ENCODE data around the gene FRMD6. TPM values are rescaled to one million over a fixed set of nuclear protein-coding genes. Genes with fewer than 3 reads are reported as not detected.

FRMD6 gene
- total and polyA plus RNA-seq, 10 of the 15 experiments (the other 5 are each of a cell fraction or from before 2014, with no cell fraction given): 0.86 to 7.8 (median 3.3) TPM

- FAIRE-seq: no peak
- H3K4me3 ChIP-seq: no peak overlapping the region
- no peak overlapping the region for H2AFZ ChIP-seq (ENCODE audit: control insufficient read depth, low read depth, low read length)
- no peaks in the 10 kb centered on the region for H3K79me2 ChIP-seq (ENCODE audit: control insufficient read depth, insufficient read depth, low read length)
- no peaks in the 10 kb centered on the region for H3K9me3 ChIP-seq (replicated peaks; ENCODE audit: control insufficient read depth, insufficient read depth, low read length)
- H3K4me1 ChIP-seq (ENCODE audit: control insufficient read depth, insufficient read depth, low read length): no peaks in the 10 kb centered on the region
- no peak overlapping the region for H3K9ac ChIP-seq (ENCODE audit: control insufficient read depth, insufficient read depth, low read length)
- BruUV-seq (replicated peaks): no TSS peak
- no peak for ATAC-seq
- no peak overlapping the region for H3K4me2 ChIP-seq (ENCODE audit: control insufficient read depth, insufficient read depth)
- TF ChIP-seq NFXL1 (IDR thresholded peaks at IDR 0.05; ENCODE audit: borderline replicate concordance): no peak
- TF ChIP-seq, protein P1, sequence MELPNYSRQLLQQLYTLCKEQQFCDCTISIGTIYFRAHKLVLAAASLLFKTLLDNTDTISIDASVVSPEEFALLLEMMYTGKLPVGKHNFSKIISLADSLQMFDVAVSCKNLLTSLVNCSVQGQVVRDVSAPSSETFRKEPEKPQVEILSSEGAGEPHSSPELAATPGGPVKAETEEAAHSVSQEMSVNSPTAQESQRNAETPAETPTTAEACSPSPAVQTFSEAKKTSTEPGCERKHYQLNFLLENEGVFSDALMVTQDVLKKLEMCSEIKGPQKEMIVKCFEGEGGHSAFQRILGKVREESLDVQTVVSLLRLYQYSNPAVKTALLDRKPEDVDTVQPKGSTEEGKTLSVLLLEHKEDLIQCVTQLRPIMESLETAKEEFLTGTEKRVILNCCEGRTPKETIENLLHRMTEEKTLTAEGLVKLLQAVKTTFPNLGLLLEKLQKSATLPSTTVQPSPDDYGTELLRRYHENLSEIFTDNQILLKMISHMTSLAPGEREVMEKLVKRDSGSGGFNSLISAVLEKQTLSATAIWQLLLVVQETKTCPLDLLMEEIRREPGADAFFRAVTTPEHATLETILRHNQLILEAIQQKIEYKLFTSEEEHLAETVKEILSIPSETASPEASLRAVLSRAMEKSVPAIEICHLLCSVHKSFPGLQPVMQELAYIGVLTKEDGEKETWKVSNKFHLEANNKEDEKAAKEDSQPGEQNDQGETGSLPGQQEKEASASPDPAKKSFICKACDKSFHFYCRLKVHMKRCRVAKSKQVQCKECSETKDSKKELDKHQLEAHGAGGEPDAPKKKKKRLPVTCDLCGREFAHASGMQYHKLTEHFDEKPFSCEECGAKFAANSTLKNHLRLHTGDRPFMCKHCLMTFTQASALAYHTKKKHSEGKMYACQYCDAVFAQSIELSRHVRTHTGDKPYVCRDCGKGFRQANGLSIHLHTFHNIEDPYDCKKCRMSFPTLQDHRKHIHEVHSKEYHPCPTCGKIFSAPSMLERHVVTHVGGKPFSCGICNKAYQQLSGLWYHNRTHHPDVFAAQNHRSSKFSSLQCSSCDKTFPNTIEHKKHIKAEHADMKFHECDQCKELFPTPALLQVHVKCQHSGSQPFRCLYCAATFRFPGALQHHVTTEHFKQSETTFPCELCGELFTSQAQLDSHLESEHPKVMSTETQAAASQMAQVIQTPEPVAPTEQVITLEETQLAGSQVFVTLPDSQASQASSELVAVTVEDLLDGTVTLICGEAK (IDR thresholded peaks at IDR 0.05; ENCODE audit: borderline replicate concordance): peak; percentile 44; the same call in 1 of the 2 replicates
- WGBS (ENCODE audit: insufficient coverage, insufficient replicate concordance, low lambda C conversion rate, missing lambda C conversion rate): 48% methylated on average over 4 of the region's 4 CpGs
- H3K27me3 ChIP-seq (replicated peaks in 1 of 2; ENCODE audit: control insufficient read depth in 2 of 2, insufficient read depth in 2 of 2, low read length in 1 of 2): peaks cover 0 to 2% of the 10 kb centered on the region in 2 experiments; a peak in 1 of 4 replicates
- RAD21 ChIA-PET (ENCODE audit: unreplicated experiment): no interaction called here
- no peaks in the 10 kb centered on the region for H3K36me3 ChIP-seq (ENCODE audit: control insufficient read depth in 2 of 2, insufficient read depth in 2 of 2, low read length in 1 of 2)
- no peaks in the 10 kb centered on the region for H4K20me1 ChIP-seq (ENCODE audit: control insufficient read depth, insufficient read depth)
- intact Hi-C loops (cut with micrococcal nuclease; ENCODE audit: unreplicated experiment) (no loop called here), in situ Hi-C loops (cut with MboI) (no loop called here)
- H3K27ac ChIP-seq (ENCODE audit: control insufficient read depth, insufficient read depth): no peak overlapping the region
- CTCF ChIA-PET: interaction anchor here (1.2 kb wide), 1 partner anchor 15 kb away, joined by 3 read pairs; no protein-coding TSS in a partner anchor
- POLR2A ChIA-PET: interaction anchor here (0.5 kb wide), 1 partner anchor 166 kb away, joined by 4 read pairs; no protein-coding TSS in a partner anchor
- no peak for DNase-seq (ENCODE audit: low read depth, low spot score)
- SMC1A ChIA-PET (ENCODE audit: uncharacterized antibody, unreplicated experiment): no interaction called here
These were observed 84.1 kb downstream of the FRMD6 start for GRCh38 chr14:51735851-51736250.

- FAIRE-seq (no peak), DNase-seq (ENCODE audit: low read depth, low spot score) (no peak), ATAC-seq (peak; percentile 100)
- H3K4me3 ChIP-seq: no peak overlapping the region
- no peaks in the 10 kb centered on the region for H3K9me3 ChIP-seq (replicated peaks; ENCODE audit: control insufficient read depth, insufficient read depth, low read length)
- ChIA-PET SMC1A (ENCODE audit: uncharacterized antibody, unreplicated experiment) (no interaction called here), POLR2A (no interaction called here), RAD21 (ENCODE audit: unreplicated experiment) (no interaction called here), CTCF (interaction anchor here (0.6 to 1.4 kb wide), 2 partner anchors 86 to 240 kb away, joined by 3 read pairs; no protein-coding TSS in a partner anchor)
- no peaks in the 10 kb centered on the region for H3K4me1 ChIP-seq (ENCODE audit: control insufficient read depth, insufficient read depth, low read length)
- no peak overlapping the region for H3K27ac ChIP-seq (ENCODE audit: control insufficient read depth, insufficient read depth)
- H3K79me2 ChIP-seq (ENCODE audit: control insufficient read depth, insufficient read depth, low read length): no peaks in the 10 kb centered on the region
- peaks cover 0 to 2% of the 10 kb centered on the region in 2 experiments; a peak in 1 of 4 replicates for H3K27me3 ChIP-seq (replicated peaks in 1 of 2; ENCODE audit: control insufficient read depth in 2 of 2, insufficient read depth in 2 of 2, low read length in 1 of 2)
- no peaks in the 10 kb centered on the region for H3K36me3 ChIP-seq (ENCODE audit: control insufficient read depth in 2 of 2, insufficient read depth in 2 of 2, low read length in 1 of 2)
- H3K9ac ChIP-seq (ENCODE audit: control insufficient read depth, insufficient read depth, low read length): no peak overlapping the region
- intact Hi-C loops (cut with micrococcal nuclease; ENCODE audit: unreplicated experiment) (no loop called here), in situ Hi-C loops (cut with MboI) (no loop called here)
- TF ChIP-seq IRF4 (IDR thresholded peaks at IDR 0.05; ENCODE audit: low read depth, low read length) (no peak), EGR1 (IDR thresholded peaks at IDR 0.05; ENCODE audit: borderline replicate concordance in 1 of 2, low read depth in 2 of 2, low read length in 2 of 2) (no peak), CTCF (IDR thresholded peaks at IDR 0.05 in 2 of 3, conservative IDR thresholded peaks at IDR 0.05 in 1 of 3; ENCODE audit: control insufficient read depth in 2 of 3, extremely low read depth in 1 of 3, insufficient read depth in 1 of 3, low read depth in 3 of 3, low read length in 3 of 3) (peak in 2 of 3 experiments; percentile 10 to 37; a peak in 2 of 6 replicates), BHLHE40 (IDR thresholded peaks at IDR 0.05; ENCODE audit: borderline replicate concordance in 1 of 2, low read depth in 2 of 2, low read length in 1 of 2) (no peak), TCF12 (IDR thresholded peaks at IDR 0.05; ENCODE audit: low read depth, low read length) (peak; percentile 27; the same call in 1 of the 2 replicates), NR2F1 (conservative IDR thresholded peaks at IDR 0.05) (no peak), RUNX3 (IDR thresholded peaks at IDR 0.05; ENCODE audit: low read length) (0 out of 2 replicates have a peak, but pooled peaks have one; percentile 14), MEF2B (IDR thresholded peaks at IDR 0.05; ENCODE audit: partially characterized antibody, poor library complexity, severe bottlenecking) (peak; percentile 54)
- no peak overlapping the region for H3K4me2 ChIP-seq (ENCODE audit: control insufficient read depth, insufficient read depth)
- BruUV-seq (replicated peaks): no TSS peak
- no peaks in the 10 kb centered on the region for H4K20me1 ChIP-seq (ENCODE audit: control insufficient read depth, insufficient read depth)
- no peak overlapping the region for H2AFZ ChIP-seq (ENCODE audit: control insufficient read depth, low read depth, low read length)
- 24% methylated on average over 8 of the region's 8 CpGs for WGBS (ENCODE audit: insufficient coverage, insufficient replicate concordance, low lambda C conversion rate, missing lambda C conversion rate)
These were observed 87.0 kb downstream of the FRMD6 start for GRCh38 chr14:51738754-51739153.
